Activated T-cell treated with anti-CD3 and anti-CD28 coated beads, Interleukin-2, amount 50 U/mL, for 4 hours (primary cell): ENCODE measurements around the gene PEMT. TPM values are rescaled to one million over a fixed set of nuclear protein-coding genes. Genes with fewer than 3 reads are reported as not detected.

Source experiments
- ATAC-seq, 2 donors: fragments of 200-7000 bp; cut with Tn5 transposase; one replicate each; pipeline ENCODE4 v1.10.0; 2021
- DNase-seq: peaks from one replicate; pipeline ENCODE4 v3.0.0-alpha.2; 2020
- H3K27me3 Mint-ChIP-seq: one replicate; pipeline ENCODE4 v1.8.0; 2021; ENCODE audit warnings: low read depth, mixed read lengths
- H3K36me3 Mint-ChIP-seq: one replicate; pipeline ENCODE4 v1.8.0; 2022; ENCODE audit warnings: mixed read lengths; ENCODE audit not compliant: insufficient read depth
- H3K4me1 Mint-ChIP-seq: one replicate; pipeline ENCODE4 v1.8.0; 2021; ENCODE audit warnings: low read depth, mixed read lengths
- H3K4me3 Mint-ChIP-seq: one replicate; pipeline ENCODE4 v1.8.0; 2021; ENCODE audit warnings: mild to moderate bottlenecking, moderate library complexity, mixed read lengths
- H3K9me3 Mint-ChIP-seq: one replicate; pipeline ENCODE4 v1.8.0; 2021; ENCODE audit warnings: mixed read lengths
- total RNA-seq, 3 donors: library from RNA; stranded (reverse); gene quantifications; one replicate each; pipeline ENCODE4 v1.2.1, GENCODE V29; 2021

The PEMT gene
- total RNA-seq, 3 donors from 2014 or later: 52.5 to 53.8 (median 53.0) TPM

GRCh38 chr17:17621254-17621653 lies 29.7 kb upstream of the PEMT start:
- H3K4me1 Mint-ChIP-seq: no peaks in the 10 kb centered on the region
- peaks cover 1% of the 10 kb centered on the region for H3K27me3 Mint-ChIP-seq
- no peak for DNase-seq
- H3K4me3 Mint-ChIP-seq: no peak overlapping the region
- H3K36me3 Mint-ChIP-seq: no peaks in the 10 kb centered on the region
- H3K9me3 Mint-ChIP-seq: no peaks in the 10 kb centered on the region
- ATAC-seq: no peak

- DNase-seq (peak; percentile 48), ATAC-seq (peak; percentile 96 to 97)
- Mint-ChIP-seq H3K36me3 (no peaks in the 10 kb centered on the region), H3K27me3 (no peaks in the 10 kb centered on the region), H3K4me3 (no peak overlapping the region), H3K9me3 (peaks cover 4% of the 10 kb centered on the region), H3K4me1 (no peaks in the 10 kb centered on the region)
Measured at GRCh38 chr17:17613708-17614114, 22.2 kb upstream of the PEMT start.

GRCh38 chr17:17612085-17613022 lies 20.8 kb upstream of the PEMT start:
- no peak overlapping the region for H3K4me3 Mint-ChIP-seq
- H3K36me3 Mint-ChIP-seq: no peaks in the 10 kb centered on the region
- peaks cover 4% of the 10 kb centered on the region for H3K9me3 Mint-ChIP-seq
- DNase-seq (no peak), ATAC-seq (no peak)
- H3K27me3 Mint-ChIP-seq: no peaks in the 10 kb centered on the region
- no peaks in the 10 kb centered on the region for H3K4me1 Mint-ChIP-seq

- Mint-ChIP-seq H3K27me3 (no peaks in the 10 kb centered on the region), H3K36me3 (no peaks in the 10 kb centered on the region), H3K4me3 (no peak overlapping the region)
Measured at GRCh38 chr17:17609121-17609520, 17.6 kb upstream of the PEMT start.

GRCh38 chr17:17606416-17607000 lies 15.0 kb upstream of the PEMT start:
- H3K4me3 Mint-ChIP-seq: no peak overlapping the region

More at GRCh38 chr17:17609121-17609520, 17.6 kb upstream of the PEMT start:
- DNase-seq: no peak
- ATAC-seq: no peak
- Mint-ChIP-seq H3K9me3 (peaks cover 4% of the 10 kb centered on the region), H3K4me1 (no peaks in the 10 kb centered on the region)

GRCh38 chr17:17605729-17606088 lies 14.2 kb upstream of the PEMT start:
- H3K36me3 Mint-ChIP-seq: no peaks in the 10 kb centered on the region
- H3K4me3 Mint-ChIP-seq: no peak overlapping the region
- no peaks in the 10 kb centered on the region for H3K9me3 Mint-ChIP-seq
- ATAC-seq: no peak
- no peak for DNase-seq
- H3K27me3 Mint-ChIP-seq: no peaks in the 10 kb centered on the region
- no peaks in the 10 kb centered on the region for H3K4me1 Mint-ChIP-seq

More at GRCh38 chr17:17606416-17607000, 15.0 kb upstream of the PEMT start:
- H3K36me3 Mint-ChIP-seq: no peaks in the 10 kb centered on the region
- DNase-seq (no peak), ATAC-seq (no peak)
- H3K4me1 Mint-ChIP-seq: no peaks in the 10 kb centered on the region
- H3K27me3 Mint-ChIP-seq: no peaks in the 10 kb centered on the region
- no peaks in the 10 kb centered on the region for H3K9me3 Mint-ChIP-seq

- Mint-ChIP-seq H3K4me1 (no peaks in the 10 kb centered on the region), H3K27me3 (no peaks in the 10 kb centered on the region), H3K36me3 (no peaks in the 10 kb centered on the region), H3K4me3 (no peak overlapping the region), H3K9me3 (no peaks in the 10 kb centered on the region)
- DNase-seq: no peak
- no peak for ATAC-seq
Measured at GRCh38 chr17:17605083-17605728, 13.7 kb upstream of the PEMT start.

- Mint-ChIP-seq H3K4me3 (no peak overlapping the region), H3K27me3 (no peaks in the 10 kb centered on the region), H3K9me3 (no peaks in the 10 kb centered on the region), H3K4me1 (no peaks in the 10 kb centered on the region), H3K36me3 (no peaks in the 10 kb centered on the region)
- no peak for DNase-seq
- no peak for ATAC-seq
Measured at GRCh38 chr17:17603895-17604225, 12.4 kb upstream of the PEMT start.

GRCh38 chr17:17603178-17603894 lies 11.8 kb upstream of the PEMT start:
- Mint-ChIP-seq H3K36me3 (no peaks in the 10 kb centered on the region), H3K27me3 (no peaks in the 10 kb centered on the region), H3K9me3 (no peaks in the 10 kb centered on the region), H3K4me1 (no peaks in the 10 kb centered on the region), H3K4me3 (no peak overlapping the region)
- ATAC-seq (no peak), DNase-seq (no peak)

- Mint-ChIP-seq H3K4me1 (no peaks in the 10 kb centered on the region), H3K9me3 (no peaks in the 10 kb centered on the region), H3K4me3 (no peak overlapping the region)
Measured at GRCh38 chr17:17599965-17600364, 8.5 kb upstream of the PEMT start.

GRCh38 chr17:17598003-17598402 lies 6.5 kb upstream of the PEMT start:
- no peaks in the 10 kb centered on the region for H3K9me3 Mint-ChIP-seq
- no peaks in the 10 kb centered on the region for H3K4me1 Mint-ChIP-seq
- no peak overlapping the region for H3K4me3 Mint-ChIP-seq
- ATAC-seq (no peak), DNase-seq (no peak)
- H3K27me3 Mint-ChIP-seq: no peaks in the 10 kb centered on the region
- no peaks in the 10 kb centered on the region for H3K36me3 Mint-ChIP-seq

More at GRCh38 chr17:17599965-17600364, 8.5 kb upstream of the PEMT start:
- H3K27me3 Mint-ChIP-seq: no peaks in the 10 kb centered on the region
- ATAC-seq (no peak), DNase-seq (no peak)
- no peaks in the 10 kb centered on the region for H3K36me3 Mint-ChIP-seq

- H3K9me3 Mint-ChIP-seq: no peaks in the 10 kb centered on the region
- ATAC-seq: no peak
- H3K4me1 Mint-ChIP-seq: peaks cover 12% of the 10 kb centered on the region
- H3K27me3 Mint-ChIP-seq: no peaks in the 10 kb centered on the region
- no peak overlapping the region for H3K4me3 Mint-ChIP-seq
- DNase-seq: no peak
- H3K36me3 Mint-ChIP-seq: no peaks in the 10 kb centered on the region
Measured at GRCh38 chr17:17595755-17596154, 4.2 kb upstream of the PEMT start.

GRCh38 chr17:17593222-17593620 lies 1.7 kb upstream of the PEMT start:
- Mint-ChIP-seq H3K36me3 (no peaks in the 10 kb centered on the region), H3K27me3 (no peaks in the 10 kb centered on the region), H3K4me1 (peaks cover 19% of the 10 kb centered on the region), H3K4me3 (peak overlapping the region; percentile 93), H3K9me3 (no peaks in the 10 kb centered on the region)
- DNase-seq (no peak), ATAC-seq (no peak)

- H3K4me3 Mint-ChIP-seq: peak overlapping the region; percentile 93
- no peaks in the 10 kb centered on the region for H3K27me3 Mint-ChIP-seq
- DNase-seq: no peak
- H3K36me3 Mint-ChIP-seq: no peaks in the 10 kb centered on the region
- peaks cover 19% of the 10 kb centered on the region for H3K4me1 Mint-ChIP-seq
- ATAC-seq: no peak
- H3K9me3 Mint-ChIP-seq: no peaks in the 10 kb centered on the region
Measured at GRCh38 chr17:17590883-17591354, 589 bp downstream of the PEMT start.
